Measurements from ENCODE around the gene INSC.

INSC gene

DNA sequence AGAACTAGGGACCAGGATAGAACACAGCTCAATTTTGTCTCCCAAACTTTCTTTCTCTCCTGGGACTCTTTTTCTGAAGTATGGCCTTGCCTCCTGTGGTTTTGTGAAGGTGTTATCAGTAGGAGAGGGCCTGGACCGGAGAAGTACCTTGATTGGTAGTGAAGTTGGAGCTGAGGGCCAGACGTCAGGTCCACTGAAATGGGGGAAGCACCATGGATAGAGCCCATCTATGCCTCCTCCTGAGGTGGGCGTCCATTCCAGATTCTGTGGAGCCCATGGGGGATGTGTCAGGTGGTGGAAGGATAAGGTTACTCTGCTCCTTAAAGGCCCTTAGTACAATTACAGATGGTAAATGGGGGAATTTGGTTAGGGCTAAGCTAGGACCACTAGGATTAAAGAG, 109.7 kb downstream of the INSC start:
- no peak overlapping the region for H3K4me3 ChIP-seq (ENCODE audit: low read depth, low read length)
- H3K4me1 ChIP-seq (ENCODE audit: control insufficient read depth, insufficient read depth, low read length), result no peaks in the 10 kb centered on the region
- H3K27ac ChIP-seq (ENCODE audit: extremely low read depth, low read depth, low read length), result no peak overlapping the region
- H3K9me3 ChIP-seq (ENCODE audit: control insufficient read depth, insufficient read depth, low read depth, low read length), result no peaks in the 10 kb centered on the region
- H3K36me3 ChIP-seq (ENCODE audit: control insufficient read depth in 2 of 2, insufficient read depth in 1 of 2, low read length in 2 of 2), result no peaks in the 10 kb centered on the region
- TF ChIP-seq ZNF747 (tag by site-specific recombination; IDR thresholded peaks at IDR 0.05), result no peak
- no peak for TF ChIP-seq ZNF521 (tag by site-specific recombination; IDR thresholded peaks at IDR 0.05)
- TF ChIP-seq ZNF544 (tag by site-specific recombination; IDR thresholded peaks at IDR 0.05), result no peak
- TF ChIP-seq, protein P1, sequence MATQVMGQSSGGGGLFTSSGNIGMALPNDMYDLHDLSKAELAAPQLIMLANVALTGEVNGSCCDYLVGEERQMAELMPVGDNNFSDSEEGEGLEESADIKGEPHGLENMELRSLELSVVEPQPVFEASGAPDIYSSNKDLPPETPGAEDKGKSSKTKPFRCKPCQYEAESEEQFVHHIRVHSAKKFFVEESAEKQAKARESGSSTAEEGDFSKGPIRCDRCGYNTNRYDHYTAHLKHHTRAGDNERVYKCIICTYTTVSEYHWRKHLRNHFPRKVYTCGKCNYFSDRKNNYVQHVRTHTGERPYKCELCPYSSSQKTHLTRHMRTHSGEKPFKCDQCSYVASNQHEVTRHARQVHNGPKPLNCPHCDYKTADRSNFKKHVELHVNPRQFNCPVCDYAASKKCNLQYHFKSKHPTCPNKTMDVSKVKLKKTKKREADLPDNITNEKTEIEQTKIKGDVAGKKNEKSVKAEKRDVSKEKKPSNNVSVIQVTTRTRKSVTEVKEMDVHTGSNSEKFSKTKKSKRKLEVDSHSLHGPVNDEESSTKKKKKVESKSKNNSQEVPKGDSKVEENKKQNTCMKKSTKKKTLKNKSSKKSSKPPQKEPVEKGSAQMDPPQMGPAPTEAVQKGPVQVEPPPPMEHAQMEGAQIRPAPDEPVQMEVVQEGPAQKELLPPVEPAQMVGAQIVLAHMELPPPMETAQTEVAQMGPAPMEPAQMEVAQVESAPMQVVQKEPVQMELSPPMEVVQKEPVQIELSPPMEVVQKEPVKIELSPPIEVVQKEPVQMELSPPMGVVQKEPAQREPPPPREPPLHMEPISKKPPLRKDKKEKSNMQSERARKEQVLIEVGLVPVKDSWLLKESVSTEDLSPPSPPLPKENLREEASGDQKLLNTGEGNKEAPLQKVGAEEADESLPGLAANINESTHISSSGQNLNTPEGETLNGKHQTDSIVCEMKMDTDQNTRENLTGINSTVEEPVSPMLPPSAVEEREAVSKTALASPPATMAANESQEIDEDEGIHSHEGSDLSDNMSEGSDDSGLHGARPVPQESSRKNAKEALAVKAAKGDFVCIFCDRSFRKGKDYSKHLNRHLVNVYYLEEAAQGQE (tag by site-specific recombination; IDR thresholded peaks at IDR 0.05), result peak; percentile 65; the same call in 1 of the 2 replicates
- TF ChIP-seq KLF16 (tag by site-specific recombination; IDR thresholded peaks at IDR 0.05), result no peak
- ChIA-PET POLR2A (no interaction called here), CTCF (interaction anchor here (1.3 to 1.5 kb wide), 2 partner anchors 8 to 15 kb away, joined by 3 to 4 read pairs; no protein-coding TSS in a partner anchor)

DNA sequence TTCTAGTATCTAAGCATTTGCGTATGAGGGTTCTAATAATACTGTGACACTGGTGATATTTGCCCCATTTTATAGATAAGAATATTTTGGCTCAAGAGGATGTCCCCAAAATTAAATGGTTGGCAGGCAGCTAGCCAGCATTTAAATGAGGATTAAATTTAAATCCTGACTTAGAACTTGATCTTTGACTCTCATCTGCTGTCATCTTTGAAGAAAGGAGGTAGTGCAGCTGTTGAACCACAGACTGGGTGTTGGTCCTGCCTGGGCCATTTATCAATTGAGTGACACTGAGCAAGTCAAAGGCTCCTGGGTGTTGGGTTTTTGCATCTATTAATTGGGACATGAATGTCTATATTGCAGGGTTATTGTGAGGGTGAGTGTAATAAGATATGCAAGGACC, 112.3 kb downstream of the INSC start:
- Histone ChIP-seq H3K36me3 (ENCODE audit: control insufficient read depth in 2 of 2, insufficient read depth in 1 of 2, low read length in 2 of 2) (no peaks in the 10 kb centered on the region), H3K4me3 (ENCODE audit: low read depth, low read length) (no peak overlapping the region), H3K9me3 (ENCODE audit: control insufficient read depth, insufficient read depth, low read depth, low read length) (no peaks in the 10 kb centered on the region), H3K4me1 (ENCODE audit: control insufficient read depth, insufficient read depth, low read length) (no peaks in the 10 kb centered on the region), H3K27ac (ENCODE audit: extremely low read depth, low read depth, low read length) (no peak overlapping the region)
- POLR2A ChIA-PET, result no interaction called here
- CTCF ChIA-PET, result interaction anchor here (0.6 kb wide), 1 partner anchor 185 kb away, joined by 5 read pairs; no protein-coding TSS in a partner anchor
- TF ChIP-seq ZNF433 (tag by site-specific recombination; IDR thresholded peaks at IDR 0.05; ENCODE audit: low read depth) (no peak), ZNF221 (tag by site-specific recombination; IDR thresholded peaks at IDR 0.05; ENCODE audit: borderline replicate concordance) (no peak), ZNF133 (tag by site-specific recombination; IDR thresholded peaks at IDR 0.05) (no peak), SP3 (tag by site-specific recombination; IDR thresholded peaks at IDR 0.05) (no peak), ZNF311 (tag by site-specific recombination; IDR thresholded peaks at IDR 0.05; ENCODE audit: borderline replicate concordance) (no peak), ZNF214 (tag by site-specific recombination; IDR thresholded peaks at IDR 0.05; ENCODE audit: borderline replicate concordance) (no peak), ZNF626 (tag by site-specific recombination; IDR thresholded peaks at IDR 0.05) (no peak), ZNF596 (tag by site-specific recombination; IDR thresholded peaks at IDR 0.05) (no peak), ZNF202 (tag by site-specific recombination; IDR thresholded peaks at IDR 0.05; ENCODE audit: borderline replicate concordance) (no peak)
- TF ChIP-seq, protein P2, sequence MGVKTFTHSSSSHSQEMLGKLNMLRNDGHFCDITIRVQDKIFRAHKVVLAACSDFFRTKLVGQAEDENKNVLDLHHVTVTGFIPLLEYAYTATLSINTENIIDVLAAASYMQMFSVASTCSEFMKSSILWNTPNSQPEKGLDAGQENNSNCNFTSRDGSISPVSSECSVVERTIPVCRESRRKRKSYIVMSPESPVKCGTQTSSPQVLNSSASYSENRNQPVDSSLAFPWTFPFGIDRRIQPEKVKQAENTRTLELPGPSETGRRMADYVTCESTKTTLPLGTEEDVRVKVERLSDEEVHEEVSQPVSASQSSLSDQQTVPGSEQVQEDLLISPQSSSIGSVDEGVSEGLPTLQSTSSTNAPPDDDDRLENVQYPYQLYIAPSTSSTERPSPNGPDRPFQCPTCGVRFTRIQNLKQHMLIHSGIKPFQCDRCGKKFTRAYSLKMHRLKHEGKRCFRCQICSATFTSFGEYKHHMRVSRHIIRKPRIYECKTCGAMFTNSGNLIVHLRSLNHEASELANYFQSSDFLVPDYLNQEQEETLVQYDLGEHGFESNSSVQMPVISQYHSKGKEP (tag by site-specific recombination; IDR thresholded peaks at IDR 0.05), result no peak
- TF ChIP-seq, protein P3, sequence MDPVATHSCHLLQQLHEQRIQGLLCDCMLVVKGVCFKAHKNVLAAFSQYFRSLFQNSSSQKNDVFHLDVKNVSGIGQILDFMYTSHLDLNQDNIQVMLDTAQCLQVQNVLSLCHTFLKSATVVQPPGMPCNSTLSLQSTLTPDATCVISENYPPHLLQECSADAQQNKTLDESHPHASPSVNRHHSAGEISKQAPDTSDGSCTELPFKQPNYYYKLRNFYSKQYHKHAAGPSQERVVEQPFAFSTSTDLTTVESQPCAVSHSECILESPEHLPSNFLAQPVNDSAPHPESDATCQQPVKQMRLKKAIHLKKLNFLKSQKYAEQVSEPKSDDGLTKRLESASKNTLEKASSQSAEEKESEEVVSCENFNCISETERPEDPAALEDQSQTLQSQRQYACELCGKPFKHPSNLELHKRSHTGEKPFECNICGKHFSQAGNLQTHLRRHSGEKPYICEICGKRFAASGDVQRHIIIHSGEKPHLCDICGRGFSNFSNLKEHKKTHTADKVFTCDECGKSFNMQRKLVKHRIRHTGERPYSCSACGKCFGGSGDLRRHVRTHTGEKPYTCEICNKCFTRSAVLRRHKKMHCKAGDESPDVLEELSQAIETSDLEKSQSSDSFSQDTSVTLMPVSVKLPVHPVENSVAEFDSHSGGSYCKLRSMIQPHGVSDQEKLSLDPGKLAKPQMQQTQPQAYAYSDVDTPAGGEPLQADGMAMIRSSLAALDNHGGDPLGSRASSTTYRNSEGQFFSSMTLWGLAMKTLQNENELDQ (tag by site-specific recombination; IDR thresholded peaks at IDR 0.05; ENCODE audit: low read depth), result no peak

Data from HEK293 (cell line).